WTC11 (cell line): ENCODE measurements around the gene P3H3. TPM values are rescaled to one million over a fixed set of nuclear protein-coding genes. Genes with fewer than 3 reads are reported as not detected.
A peak's percentile ranks its signal among the peaks of the same experiment; 100 is the strongest.

ENCODE experiments used
- ATAC-seq: fragments of 200-7000 bp; cut with Tn5 transposase; 2 replicates; pipeline ENCODE4 v1.10.0; 2021; ENCODE audit warnings: mild to moderate bottlenecking, moderate library complexity
- CTCF ChIA-PET: fragments of 300-600 bp; sonication (Branson Sonifier 250); formaldehyde crosslinking; loops from one replicate; lab custom pipeline; 2021; ENCODE audit warnings: antibody characterized with exemption; lab: Charles Lee
- POLR2A ChIA-PET: fragments of 350-600 bp; sonication (Branson Sonifier 250); formaldehyde crosslinking; loops from one replicate; lab custom pipeline; 2021; ENCODE audit warnings: antibody characterized with exemption; lab: Charles Lee
- DNase-seq: peaks from one replicate; pipeline ENCODE4 v3.0.0; 2021; ENCODE audit warnings: low spot score
- H3K27ac Mint-ChIP-seq: 2 replicates; pipeline ENCODE4 v1.8.0; 2021; ENCODE audit warnings: mixed read lengths
- H3K27me3 Mint-ChIP-seq: 2 replicates; pipeline ENCODE4 v1.8.0; 2021; ENCODE audit warnings: low read depth, mild to moderate bottlenecking, moderate library complexity, mixed read lengths
- H3K36me3 Mint-ChIP-seq: 2 replicates; pipeline ENCODE4 v1.8.0; 2021; ENCODE audit warnings: mixed read lengths
- H3K4me1 Mint-ChIP-seq: 2 replicates; pipeline ENCODE4 v1.8.0; 2022; ENCODE audit warnings: mixed read lengths
- H3K4me3 Mint-ChIP-seq: 2 replicates; pipeline ENCODE4 v1.8.0; 2021; ENCODE audit warnings: mild to moderate bottlenecking, moderate library complexity, mixed read lengths
- H3K9me3 Mint-ChIP-seq: 2 replicates; pipeline ENCODE4 v1.8.0; 2021; ENCODE audit warnings: mixed read lengths
- EMX1 ChIP-seq: fragments of 250-450 bp; sonication (Bioruptor Pico); IDR thresholded peaks from 2 replicates; pipeline ENCODE4 v1.8.0; 2021; ENCODE audit warnings: mild to moderate bottlenecking
- HMGA2 ChIP-seq: fragments of 250-450 bp; sonication (Bioruptor Pico); IDR thresholded peaks from 2 replicates; pipeline ENCODE4 v1.4.0; 2021; ENCODE audit warnings: mild to moderate bottlenecking, moderate library complexity
- JUN ChIP-seq: sonication (generic); formaldehyde crosslinking; IDR thresholded peaks from 2 replicates; pipeline ENCODE4 v1.8.0; 2023; ENCODE audit warnings: mild to moderate bottlenecking, missing genetic modification reagents
- MYBL2 ChIP-seq: sonication (generic); formaldehyde crosslinking; IDR thresholded peaks from 2 replicates; pipeline ENCODE4 v1.8.1; 2023; ENCODE audit warnings: mild to moderate bottlenecking, moderate library complexity, missing genetic modification reagents
- NFATC4 ChIP-seq: fragments of 250-450 bp; sonication (Bioruptor Pico); IDR thresholded peaks from 2 replicates; pipeline ENCODE4 v1.9.0; 2021; ENCODE audit warnings: mild to moderate bottlenecking
- NFE2L1 ChIP-seq: sonication (generic); formaldehyde crosslinking; IDR thresholded peaks from 2 replicates; pipeline ENCODE4 v1.8.1; 2023; ENCODE audit warnings: missing genetic modification reagents
- NFYB ChIP-seq: sonication (generic); formaldehyde crosslinking; conservative IDR thresholded peaks from 2 replicates; pipeline ENCODE4 v1.8.0; 2022; ENCODE audit warnings: low read depth, missing genetic modification reagents
- NR1H2 ChIP-seq: sonication (generic); formaldehyde crosslinking; IDR thresholded peaks from 2 replicates; pipeline ENCODE4 v1.9.0; 2021; ENCODE audit warnings: mild to moderate bottlenecking, moderate library complexity, missing genetic modification reagents
- RELA ChIP-seq: sonication (generic); formaldehyde crosslinking; IDR thresholded peaks from 2 replicates; pipeline ENCODE4 v1.8.1; 2022; ENCODE audit warnings: missing genetic modification reagents, mild to moderate bottlenecking, borderline replicate concordance
- SOX15 ChIP-seq: fragments of 250-450 bp; sonication (Bioruptor Pico); IDR thresholded peaks from 2 replicates; pipeline ENCODE4 v1.9.0; 2021; ENCODE audit warnings: mild to moderate bottlenecking
- ZNF232 ChIP-seq: sonication (generic); formaldehyde crosslinking; IDR thresholded peaks from 2 replicates; pipeline ENCODE4 v1.8.0; 2022; ENCODE audit warnings: mild to moderate bottlenecking, missing genetic modification reagents
- ZNF396 ChIP-seq: fragments of 250-450 bp; sonication (Bioruptor Pico); IDR thresholded peaks from 2 replicates; pipeline ENCODE4 v1.8.0; 2021; ENCODE audit warnings: mild to moderate bottlenecking, moderate library complexity, borderline replicate concordance
- total RNA-seq: library from RNA; stranded (reverse); gene quantifications from 3 replicates; pipeline ENCODE4 v1.2.3, GENCODE V29; 2021
- TF ChIP-seq, protein P1 (sequence below): sonication (generic); formaldehyde crosslinking; IDR thresholded peaks from 2 replicates; pipeline ENCODE4 v1.8.1; 2023; ENCODE audit warnings: mild to moderate bottlenecking, missing genetic modification reagents, moderate library complexity
- TF ChIP-seq, protein P2 (sequence below): sonication (generic); formaldehyde crosslinking; IDR thresholded peaks from 2 replicates; pipeline ENCODE4 v1.8.1; 2023; ENCODE audit warnings: mild to moderate bottlenecking, missing genetic modification reagents
- TF ChIP-seq, protein P3 (sequence below): sonication (generic); formaldehyde crosslinking; IDR thresholded peaks from 2 replicates; pipeline ENCODE4 v1.8.1; 2023; ENCODE audit warnings: mild to moderate bottlenecking, missing genetic modification reagents, moderate library complexity
- TF ChIP-seq, protein P4 (sequence below): sonication (generic); formaldehyde crosslinking; IDR thresholded peaks from 2 replicates; pipeline ENCODE4 v1.8.1; 2023; ENCODE audit warnings: mild to moderate bottlenecking, missing genetic modification reagents
- TF ChIP-seq, protein P5 (sequence below): sonication (generic); formaldehyde crosslinking; IDR thresholded peaks from 2 replicates; pipeline ENCODE4 v1.8.0; 2022; ENCODE audit warnings: mild to moderate bottlenecking, missing genetic modification reagents
- TF ChIP-seq, protein P6 (sequence below): fragments of 250-450 bp; sonication (Bioruptor Pico); IDR thresholded peaks from 2 replicates; pipeline ENCODE4 v1.8.0; 2021; ENCODE audit warnings: mild to moderate bottlenecking
- TF ChIP-seq, protein P7 (sequence below): sonication (generic); formaldehyde crosslinking; IDR thresholded peaks from 2 replicates; pipeline ENCODE4 v1.8.1; 2023; ENCODE audit warnings: mild to moderate bottlenecking, missing genetic modification reagents, borderline replicate concordance

P3H3 gene
- total RNA-seq, 1 experiment from 2014 or later = 50.7 TPM

DNA sequence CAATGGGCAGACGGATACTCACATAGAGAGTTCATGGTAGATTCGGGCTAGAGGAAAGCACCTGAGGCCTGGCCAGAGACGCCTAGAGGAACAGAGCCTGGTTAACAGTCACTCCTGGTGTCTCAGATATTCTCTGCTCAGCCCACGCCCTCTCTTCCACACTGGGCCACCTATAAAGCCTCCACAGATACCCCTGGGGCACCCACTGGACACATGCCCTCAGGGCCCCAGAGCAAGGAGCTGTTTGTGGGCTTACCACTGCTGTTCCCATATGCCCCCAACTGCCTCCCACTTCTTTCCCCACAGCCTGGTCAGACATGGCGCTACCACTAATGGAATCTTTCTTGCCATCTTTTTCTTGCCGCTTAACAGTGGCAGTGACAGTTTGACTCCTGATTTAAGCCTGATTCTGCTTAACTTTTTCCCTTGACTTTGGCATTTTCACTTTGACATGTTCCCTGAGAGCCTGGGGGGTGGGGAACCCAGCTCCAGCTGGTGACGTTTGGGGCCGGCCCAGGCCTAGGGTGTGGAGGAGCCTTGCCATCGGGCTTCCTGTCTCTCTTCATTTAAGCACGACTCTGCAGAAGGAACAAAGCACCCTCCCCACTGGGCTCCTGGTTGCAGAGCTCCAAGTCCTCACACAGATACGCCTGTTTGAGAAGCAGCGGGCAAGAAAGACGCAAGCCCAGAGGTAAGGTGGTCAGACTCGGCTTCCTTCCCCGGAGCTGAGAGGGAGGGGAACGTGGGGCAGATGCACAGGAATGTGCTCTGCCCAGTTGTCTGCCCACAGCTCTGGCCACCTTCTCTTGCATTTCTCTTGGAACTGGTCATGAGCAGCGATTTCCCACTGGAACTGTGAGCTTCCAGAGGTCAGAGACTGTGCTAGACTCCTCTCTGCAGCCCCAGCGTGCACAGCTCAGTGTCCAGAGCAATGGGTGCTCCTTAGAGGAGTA is 39.0 kb upstream of the P3H3 start, which contains the start of gene CD4:
Gene CD4, plus strand, starts transcription at position 557 of the 953 bp plus-strand sequence. CDS start 10,611 bp downstream, outside the sequence.
- Mint-ChIP-seq H3K4me3 (no peak within 1 kb of the TSS), H3K27me3 (peaks cover 13% of the 10 kb centered on the region), H3K36me3 (no peaks in the 10 kb centered on the region), H3K9me3 (no peaks in the 10 kb centered on the region), H3K27ac (no peak within 1 kb of the TSS), H3K4me1 (peaks cover 24% of the 10 kb centered on the region)
- TF ChIP-seq NFATC4 (CRISPR knock-in tag) (no peak), MYBL2 (CRISPR knock-in tag) (no peak), HMGA2 (CRISPR knock-in tag) (no peak), ZNF232 (CRISPR knock-in tag) (no peak), NR1H2 (no peak), EMX1 (CRISPR knock-in tag) (no peak), NFE2L1 (CRISPR knock-in tag) (no peak), JUN (no peak), RELA (CRISPR knock-in tag) (no peak), NFYB (CRISPR knock-in tag) (no peak), ZNF396 (CRISPR knock-in tag) (no peak), SOX15 (CRISPR knock-in tag) (no peak)
- TF ChIP-seq, protein P1, sequence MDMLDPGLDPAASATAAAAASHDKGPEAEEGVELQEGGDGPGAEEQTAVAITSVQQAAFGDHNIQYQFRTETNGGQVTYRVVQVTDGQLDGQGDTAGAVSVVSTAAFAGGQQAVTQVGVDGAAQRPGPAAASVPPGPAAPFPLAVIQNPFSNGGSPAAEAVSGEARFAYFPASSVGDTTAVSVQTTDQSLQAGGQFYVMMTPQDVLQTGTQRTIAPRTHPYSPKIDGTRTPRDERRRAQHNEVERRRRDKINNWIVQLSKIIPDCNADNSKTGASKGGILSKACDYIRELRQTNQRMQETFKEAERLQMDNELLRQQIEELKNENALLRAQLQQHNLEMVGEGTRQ (CRISPR knock-in tag) = no peak
- TF ChIP-seq, protein P2, sequence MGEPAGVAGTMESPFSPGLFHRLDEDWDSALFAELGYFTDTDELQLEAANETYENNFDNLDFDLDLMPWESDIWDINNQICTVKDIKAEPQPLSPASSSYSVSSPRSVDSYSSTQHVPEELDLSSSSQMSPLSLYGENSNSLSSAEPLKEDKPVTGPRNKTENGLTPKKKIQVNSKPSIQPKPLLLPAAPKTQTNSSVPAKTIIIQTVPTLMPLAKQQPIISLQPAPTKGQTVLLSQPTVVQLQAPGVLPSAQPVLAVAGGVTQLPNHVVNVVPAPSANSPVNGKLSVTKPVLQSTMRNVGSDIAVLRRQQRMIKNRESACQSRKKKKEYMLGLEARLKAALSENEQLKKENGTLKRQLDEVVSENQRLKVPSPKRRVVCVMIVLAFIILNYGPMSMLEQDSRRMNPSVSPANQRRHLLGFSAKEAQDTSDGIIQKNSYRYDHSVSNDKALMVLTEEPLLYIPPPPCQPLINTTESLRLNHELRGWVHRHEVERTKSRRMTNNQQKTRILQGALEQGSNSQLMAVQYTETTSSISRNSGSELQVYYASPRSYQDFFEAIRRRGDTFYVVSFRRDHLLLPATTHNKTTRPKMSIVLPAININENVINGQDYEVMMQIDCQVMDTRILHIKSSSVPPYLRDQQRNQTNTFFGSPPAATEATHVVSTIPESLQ (CRISPR knock-in tag) = no peak
- TF ChIP-seq, protein P3, sequence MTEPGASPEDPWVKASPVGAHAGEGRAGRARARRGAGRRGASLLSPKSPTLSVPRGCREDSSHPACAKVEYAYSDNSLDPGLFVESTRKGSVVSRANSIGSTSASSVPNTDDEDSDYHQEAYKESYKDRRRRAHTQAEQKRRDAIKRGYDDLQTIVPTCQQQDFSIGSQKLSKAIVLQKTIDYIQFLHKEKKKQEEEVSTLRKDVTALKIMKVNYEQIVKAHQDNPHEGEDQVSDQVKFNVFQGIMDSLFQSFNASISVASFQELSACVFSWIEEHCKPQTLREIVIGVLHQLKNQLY (CRISPR knock-in tag) = no peak
- TF ChIP-seq, protein P4, sequence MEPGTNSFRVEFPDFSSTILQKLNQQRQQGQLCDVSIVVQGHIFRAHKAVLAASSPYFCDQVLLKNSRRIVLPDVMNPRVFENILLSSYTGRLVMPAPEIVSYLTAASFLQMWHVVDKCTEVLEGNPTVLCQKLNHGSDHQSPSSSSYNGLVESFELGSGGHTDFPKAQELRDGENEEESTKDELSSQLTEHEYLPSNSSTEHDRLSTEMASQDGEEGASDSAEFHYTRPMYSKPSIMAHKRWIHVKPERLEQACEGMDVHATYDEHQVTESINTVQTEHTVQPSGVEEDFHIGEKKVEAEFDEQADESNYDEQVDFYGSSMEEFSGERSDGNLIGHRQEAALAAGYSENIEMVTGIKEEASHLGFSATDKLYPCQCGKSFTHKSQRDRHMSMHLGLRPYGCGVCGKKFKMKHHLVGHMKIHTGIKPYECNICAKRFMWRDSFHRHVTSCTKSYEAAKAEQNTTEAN (CRISPR knock-in tag) = no peak
- TF ChIP-seq, protein P5, sequence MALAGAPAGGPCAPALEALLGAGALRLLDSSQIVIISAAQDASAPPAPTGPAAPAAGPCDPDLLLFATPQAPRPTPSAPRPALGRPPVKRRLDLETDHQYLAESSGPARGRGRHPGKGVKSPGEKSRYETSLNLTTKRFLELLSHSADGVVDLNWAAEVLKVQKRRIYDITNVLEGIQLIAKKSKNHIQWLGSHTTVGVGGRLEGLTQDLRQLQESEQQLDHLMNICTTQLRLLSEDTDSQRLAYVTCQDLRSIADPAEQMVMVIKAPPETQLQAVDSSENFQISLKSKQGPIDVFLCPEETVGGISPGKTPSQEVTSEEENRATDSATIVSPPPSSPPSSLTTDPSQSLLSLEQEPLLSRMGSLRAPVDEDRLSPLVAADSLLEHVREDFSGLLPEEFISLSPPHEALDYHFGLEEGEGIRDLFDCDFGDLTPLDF (CRISPR knock-in tag) = no peak
- TF ChIP-seq, protein P6, sequence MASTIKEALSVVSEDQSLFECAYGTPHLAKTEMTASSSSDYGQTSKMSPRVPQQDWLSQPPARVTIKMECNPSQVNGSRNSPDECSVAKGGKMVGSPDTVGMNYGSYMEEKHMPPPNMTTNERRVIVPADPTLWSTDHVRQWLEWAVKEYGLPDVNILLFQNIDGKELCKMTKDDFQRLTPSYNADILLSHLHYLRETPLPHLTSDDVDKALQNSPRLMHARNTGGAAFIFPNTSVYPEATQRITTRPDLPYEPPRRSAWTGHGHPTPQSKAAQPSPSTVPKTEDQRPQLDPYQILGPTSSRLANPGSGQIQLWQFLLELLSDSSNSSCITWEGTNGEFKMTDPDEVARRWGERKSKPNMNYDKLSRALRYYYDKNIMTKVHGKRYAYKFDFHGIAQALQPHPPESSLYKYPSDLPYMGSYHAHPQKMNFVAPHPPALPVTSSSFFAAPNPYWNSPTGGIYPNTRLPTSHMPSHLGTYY = no peak
- TF ChIP-seq, protein P7, sequence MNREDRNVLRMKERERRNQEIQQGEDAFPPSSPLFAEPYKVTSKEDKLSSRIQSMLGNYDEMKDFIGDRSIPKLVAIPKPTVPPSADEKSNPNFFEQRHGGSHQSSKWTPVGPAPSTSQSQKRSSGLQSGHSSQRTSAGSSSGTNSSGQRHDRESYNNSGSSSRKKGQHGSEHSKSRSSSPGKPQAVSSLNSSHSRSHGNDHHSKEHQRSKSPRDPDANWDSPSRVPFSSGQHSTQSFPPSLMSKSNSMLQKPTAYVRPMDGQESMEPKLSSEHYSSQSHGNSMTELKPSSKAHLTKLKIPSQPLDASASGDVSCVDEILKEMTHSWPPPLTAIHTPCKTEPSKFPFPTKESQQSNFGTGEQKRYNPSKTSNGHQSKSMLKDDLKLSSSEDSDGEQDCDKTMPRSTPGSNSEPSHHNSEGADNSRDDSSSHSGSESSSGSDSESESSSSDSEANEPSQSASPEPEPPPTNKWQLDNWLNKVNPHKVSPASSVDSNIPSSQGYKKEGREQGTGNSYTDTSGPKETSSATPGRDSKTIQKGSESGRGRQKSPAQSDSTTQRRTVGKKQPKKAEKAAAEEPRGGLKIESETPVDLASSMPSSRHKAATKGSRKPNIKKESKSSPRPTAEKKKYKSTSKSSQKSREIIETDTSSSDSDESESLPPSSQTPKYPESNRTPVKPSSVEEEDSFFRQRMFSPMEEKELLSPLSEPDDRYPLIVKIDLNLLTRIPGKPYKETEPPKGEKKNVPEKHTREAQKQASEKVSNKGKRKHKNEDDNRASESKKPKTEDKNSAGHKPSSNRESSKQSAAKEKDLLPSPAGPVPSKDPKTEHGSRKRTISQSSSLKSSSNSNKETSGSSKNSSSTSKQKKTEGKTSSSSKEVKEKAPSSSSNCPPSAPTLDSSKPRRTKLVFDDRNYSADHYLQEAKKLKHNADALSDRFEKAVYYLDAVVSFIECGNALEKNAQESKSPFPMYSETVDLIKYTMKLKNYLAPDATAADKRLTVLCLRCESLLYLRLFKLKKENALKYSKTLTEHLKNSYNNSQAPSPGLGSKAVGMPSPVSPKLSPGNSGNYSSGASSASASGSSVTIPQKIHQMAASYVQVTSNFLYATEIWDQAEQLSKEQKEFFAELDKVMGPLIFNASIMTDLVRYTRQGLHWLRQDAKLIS (CRISPR knock-in tag) = no peak
- POLR2A ChIA-PET = interaction anchor here (0.7 to 1.2 kb wide), 3 partner anchors 32 to 63 kb away, joined by 3 to 4 read pairs (median 3); partner anchors contain the start of genes GPR162 and USP5
- CTCF ChIA-PET = interaction anchor here (0.5 to 1.3 kb wide), 6 partner anchors 35 to 185 kb away, joined by 3 to 5 read pairs (median 3); no protein-coding TSS in a partner anchor
- peak; percentile 65 for ATAC-seq
- DNase-seq = no peak
